Esophagus muscularis mucosa (tissue), 4 donors: Measurements from ENCODE around the gene KIRREL3. TPM values are rescaled to one million over a fixed set of nuclear protein-coding genes. Genes with fewer than 3 reads are reported as not detected.

Experiments
- DNase-seq: peaks from one replicate; pipeline ENCODE4 v3.0.0-alpha.2; 2017; ENCODE audit errors: extremely low spot score
- H3K27ac ChIP-seq, 4 donors: fragments of 200-600 bp; sonication (generic); replicated peaks in 1 of 4; 1 replicate in 3 of 4; 2 replicates in 1 of 4; pipeline ENCODE4 v1.5.1; 2016 to 2019; ENCODE audit warnings: mild to moderate bottlenecking in 1 of 4
- H3K27me3 ChIP-seq, 4 donors: fragments of 200-600 bp; sonication (generic); one replicate each; pipeline versions ENCODE4 v1.5.1 to v1.6.0; 2016 to 2019
- H3K36me3 ChIP-seq, 4 donors: fragments of 200-600 bp; sonication (generic); one replicate each; pipeline ENCODE4 v1.5.1; 2016 to 2019
- H3K4me1 ChIP-seq, 4 donors: fragments of 200-600 bp; sonication (generic); one replicate each; pipeline ENCODE4 v1.5.1; 2016 to 2019
- H3K4me3 ChIP-seq, 4 donors: fragments of 200-600 bp; sonication (generic); 1 replicate in 2 of 4; 2 replicates in 2 of 4; pipeline ENCODE4 v1.5.1; 2016 to 2019; ENCODE audit warnings: mild to moderate bottlenecking in 4 of 4, moderate library complexity in 1 of 4
- H3K9me3 ChIP-seq, 4 donors: fragments of 200-600 bp; sonication (generic); 1 replicate in 3 of 4; 2 replicates in 1 of 4; pipeline ENCODE4 v1.5.1; 2016 to 2019
- CTCF ChIP-seq, 3 experiments: fragments of 200-600 bp in 2 of 3; fragments of 450-650 bp in 1 of 3; sonication (generic) in 2 of 3; IDR thresholded peaks; one replicate each; pipeline ENCODE4 v1.5.1; 2017 to 2019; ENCODE audit warnings: antibody characterized with exemption in 3 of 3, mild to moderate bottlenecking in 2 of 3, moderate library complexity in 1 of 3
- EP300 ChIP-seq: sonication (generic); formaldehyde crosslinking; IDR thresholded peaks from one replicate; pipeline ENCODE4 v1.6.1; 2017; ENCODE audit warnings: antibody characterized with exemption
- POLR2A ChIP-seq: fragments of 450-650 bp; IDR thresholded peaks from one replicate; pipeline ENCODE4 v1.6.1; 2017; ENCODE audit warnings: antibody characterized with exemption, moderate library complexity, mild to moderate bottlenecking, low read depth
- POLR2AphosphoS5 ChIP-seq, 2 donors: sonication (generic); formaldehyde crosslinking; IDR thresholded peaks; one replicate each; pipeline ENCODE4 v1.6.1; 2017; ENCODE audit warnings: antibody characterized with exemption in 2 of 2
- WGBS: methylation state at CpG from one replicate; pipeline ENCODE4 v1.1.5; 2018; 5-methylcytosine and 5-hydroxymethylcytosine counted together
- intact Hi-C: fragments of 100-400 bp; cut with DNase I; formaldehyde crosslinking; loops from one replicate; pipeline ENCODE4 v1.15.1; 2023
- total RNA-seq, 4 donors: library from RNA; depleted of rRNA; stranded (reverse); fragments of >200 nt; gene quantifications; one replicate each; pipeline versions ENCODE4 v1.1.0 to v1.2.1, GENCODE V29; 2016

The KIRREL3 gene
- total RNA-seq, 4 donors from 2014 or later = 1.7 to 6.5 (median 3.1) TPM

GRCh38 chr11:126700768-126701519 is 299.6 kb downstream of the KIRREL3 start:
- no peak for TF ChIP-seq POLR2AphosphoS5 (IDR thresholded peaks at IDR 0.05)
- TF ChIP-seq POLR2A = no peak
- no peak for TF ChIP-seq CTCF (IDR thresholded peaks at IDR 0.05)
- no peak for TF ChIP-seq EP300
- H3K27me3 ChIP-seq = no peaks in the 10 kb centered on the region
- no peak overlapping the region for H3K4me3 ChIP-seq
- DNase-seq = no peak
- no peaks in the 10 kb centered on the region for H3K9me3 ChIP-seq
- 81% methylated on average over 9 of the region's 9 CpGs for WGBS
- H3K27ac ChIP-seq = no peak overlapping the region
- H3K36me3 ChIP-seq = no peaks in the 10 kb centered on the region
- intact Hi-C loops = no loop called here
- H3K4me1 ChIP-seq = peaks cover 0 to 25% (median 20%) of the 10 kb centered on the region in 4 donors

- intact Hi-C loops = no loop called here
- Histone ChIP-seq H3K4me1 (peaks cover 0 to 14% (median 10%) of the 10 kb centered on the region in 4 donors), H3K36me3 (no peaks in the 10 kb centered on the region), H3K27me3 (peaks cover 0 to 2% (median 0%) of the 10 kb centered on the region in 4 donors), H3K9me3 (no peaks in the 10 kb centered on the region), H3K4me3 (no peak overlapping the region), H3K27ac (no peak overlapping the region)
- 53% methylated on average over 8 of the region's 8 CpGs for WGBS
- no peak for DNase-seq
- TF ChIP-seq POLR2A (no peak), EP300 (no peak), CTCF (IDR thresholded peaks at IDR 0.05) (no peak), POLR2AphosphoS5 (IDR thresholded peaks at IDR 0.05) (no peak)
Measured at GRCh38 chr11:126698576-126698975, 302.0 kb downstream of the KIRREL3 start.

- no peak for DNase-seq
- peaks cover 0 to 3% (median 0%) of the 10 kb centered on the region in 4 donors for H3K27me3 ChIP-seq
- 74% methylated on average over 6 of the region's 6 CpGs for WGBS
- H3K9me3 ChIP-seq = peaks cover 0 to 2% (median 0%) of the 10 kb centered on the region in 4 donors
- intact Hi-C loops = no loop called here
- H3K27ac ChIP-seq = no peak overlapping the region
- H3K4me3 ChIP-seq = no peak overlapping the region
- H3K4me1 ChIP-seq = peaks cover 0 to 7% (median 4%) of the 10 kb centered on the region in 4 donors
- no peaks in the 10 kb centered on the region for H3K36me3 ChIP-seq
- TF ChIP-seq POLR2A = no peak
- TF ChIP-seq EP300 = no peak
- TF ChIP-seq CTCF (IDR thresholded peaks at IDR 0.05) = no peak
- TF ChIP-seq POLR2AphosphoS5 (IDR thresholded peaks at IDR 0.05) = no peak
Measured at GRCh38 chr11:126697936-126698335, 302.6 kb downstream of the KIRREL3 start.

GRCh38 chr11:126696982-126697381 is 303.6 kb downstream of the KIRREL3 start:
- Histone ChIP-seq H3K36me3 (no peaks in the 10 kb centered on the region), H3K4me1 (no peaks in the 10 kb centered on the region), H3K9me3 (peaks cover 0 to 6% (median 0%) of the 10 kb centered on the region in 4 donors), H3K4me3 (no peak overlapping the region), H3K27me3 (peaks cover 0 to 9% (median 0%) of the 10 kb centered on the region in 4 donors), H3K27ac (no peak overlapping the region)
- DNase-seq = no peak
- TF ChIP-seq CTCF (IDR thresholded peaks at IDR 0.05) (no peak), POLR2A (no peak), POLR2AphosphoS5 (IDR thresholded peaks at IDR 0.05) (no peak), EP300 (no peak)
- intact Hi-C loops = no loop called here
- 95% methylated on average over 8 of the region's 8 CpGs for WGBS

GRCh38 chr11:126695293-126695692 is 305.3 kb downstream of the KIRREL3 start:
- Histone ChIP-seq H3K4me3 (no peak overlapping the region), H3K36me3 (no peaks in the 10 kb centered on the region), H3K27ac (no peak overlapping the region), H3K9me3 (peaks cover 0 to 6% (median 0%) of the 10 kb centered on the region in 4 donors), H3K4me1 (no peaks in the 10 kb centered on the region), H3K27me3 (peaks cover 0 to 9% (median 0%) of the 10 kb centered on the region in 4 donors)
- 85% methylated on average over 4 of the region's 4 CpGs for whole genome bisulfite sequencing
- no peak for TF ChIP-seq POLR2A
- no peak for TF ChIP-seq POLR2AphosphoS5 (IDR thresholded peaks at IDR 0.05)
- TF ChIP-seq EP300 = no peak
- no peak for TF ChIP-seq CTCF (IDR thresholded peaks at IDR 0.05)
- intact Hi-C loops = no loop called here
- no peak for DNase-seq
